ENCODE measurements around the gene TMEM247.

The TMEM247 gene

DNA sequence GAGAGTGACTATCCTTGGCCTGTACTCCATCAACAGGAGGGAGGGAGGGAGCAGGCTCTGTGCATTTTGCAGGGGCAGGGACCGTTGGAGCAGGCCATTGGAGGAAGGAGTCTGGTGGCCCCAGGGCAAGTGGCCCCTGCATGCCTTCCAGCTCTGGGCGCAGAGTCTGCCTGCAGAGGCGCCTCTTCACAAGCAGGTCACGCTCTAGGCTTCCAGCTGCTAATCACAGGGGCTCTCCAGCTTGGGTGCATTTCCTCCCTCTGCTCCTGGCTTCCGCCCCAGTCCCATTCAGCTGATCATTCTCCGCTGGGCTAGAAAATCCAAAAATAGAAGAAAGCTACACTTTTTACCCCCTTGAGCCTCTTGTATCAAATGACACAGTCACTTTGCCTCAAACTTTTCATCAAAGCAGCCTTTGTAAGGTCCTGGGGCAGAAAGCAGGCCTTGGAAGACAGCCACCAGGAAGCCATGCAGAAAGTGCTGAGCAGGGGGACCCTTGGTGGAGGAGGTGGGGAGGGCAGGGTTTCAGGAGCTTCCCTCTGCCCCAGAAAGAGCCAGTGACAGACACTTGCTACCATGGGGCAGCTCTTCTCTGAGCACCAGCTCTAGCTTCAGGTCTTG lies 11.3 kb downstream of the TMEM247 start:
- DNase-seq, result no peak

- no peak for DNase-seq
Observed at GRCh38 chr2:46492301-46492700, 12.9 kb downstream of the TMEM247 start.

- no peak for DNase-seq
Observed at GRCh38 chr2:46493241-46493970, 14.0 kb downstream of the TMEM247 start.

- DNase-seq, result no peak
Observed at GRCh38 chr2:46493971-46494250, 14.5 kb downstream of the TMEM247 start.

DNA sequence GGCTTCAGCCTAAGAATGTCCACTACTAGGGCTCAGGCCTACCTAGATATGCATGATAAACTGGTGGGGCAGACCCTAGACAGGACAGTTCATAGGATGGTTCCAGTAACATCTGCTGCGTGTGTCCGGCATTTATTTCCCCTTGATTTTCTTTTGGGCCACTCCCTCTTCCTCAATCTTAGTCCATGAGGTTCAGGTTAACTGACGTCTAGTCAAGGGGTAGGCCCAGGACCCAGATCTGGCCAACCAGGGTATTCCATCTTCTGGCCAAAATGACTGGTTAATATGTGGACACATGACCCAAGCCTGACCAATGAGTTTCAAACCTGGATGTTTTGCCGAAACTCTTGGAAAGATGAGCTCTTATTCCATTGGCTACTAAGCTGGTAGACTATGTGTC lies 15.2 kb downstream of the TMEM247 start:
- no peak for DNase-seq

DNA sequence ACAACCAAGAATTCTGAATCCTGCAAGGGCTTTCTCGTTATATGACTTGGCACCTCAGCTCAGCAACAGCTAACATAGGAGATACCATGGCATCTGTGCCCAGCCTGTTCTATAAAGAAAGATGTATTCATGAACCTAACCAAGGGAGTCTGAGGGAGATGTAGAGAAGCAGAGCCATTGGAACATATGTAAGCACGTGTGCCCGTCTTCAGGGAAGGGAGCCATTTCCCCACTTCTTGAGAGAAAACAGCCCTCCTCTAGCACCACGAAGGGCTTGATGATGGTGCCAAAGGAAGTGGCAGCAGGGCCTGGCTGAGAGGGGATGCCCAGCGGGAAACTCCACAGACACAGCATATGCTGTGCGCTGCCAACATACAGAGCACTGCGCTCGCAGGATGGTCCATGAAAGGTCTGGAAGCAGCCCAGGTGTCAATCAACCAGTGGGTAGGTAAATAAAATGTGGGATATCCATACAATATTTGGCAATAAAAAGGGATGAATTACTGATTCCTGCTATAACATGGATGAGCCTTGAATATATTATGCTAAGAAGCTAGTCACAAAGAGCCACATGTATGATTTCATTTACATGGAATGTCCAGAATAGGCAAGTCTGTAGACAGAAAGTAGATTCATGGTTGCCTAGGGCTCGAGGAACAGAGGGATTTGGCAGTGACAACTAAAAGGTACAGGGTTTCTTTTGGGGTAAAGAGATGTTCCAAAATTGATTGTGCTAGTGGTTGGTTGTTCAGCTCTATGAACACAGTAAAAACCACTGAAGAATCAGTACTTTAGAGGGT lies 16.1 kb downstream of the TMEM247 start:
- no peak for DNase-seq

GRCh38 chr2:46497766-46498165 lies 18.4 kb downstream of the TMEM247 start:
- no peak for DNase-seq

DNA sequence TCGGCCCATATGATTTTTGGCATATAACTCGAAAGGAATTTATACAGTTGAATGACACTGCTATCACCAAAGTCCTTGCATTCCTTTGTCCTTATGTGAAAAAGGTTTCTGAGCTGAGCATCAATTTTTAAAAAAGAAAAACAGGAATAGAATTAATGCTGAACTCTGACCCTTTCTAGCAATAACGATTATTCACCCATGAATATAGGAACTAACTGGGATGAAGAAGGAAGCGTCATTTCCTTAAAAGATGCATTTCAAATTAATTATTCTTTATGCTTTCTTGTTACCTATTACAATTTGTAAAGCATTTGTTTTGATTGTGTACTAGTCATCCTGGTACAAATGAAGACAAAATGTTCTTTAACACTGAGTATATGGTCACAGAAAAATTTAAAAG lies 19.3 kb downstream of the TMEM247 start:
- DNase-seq, result no peak

DNA sequence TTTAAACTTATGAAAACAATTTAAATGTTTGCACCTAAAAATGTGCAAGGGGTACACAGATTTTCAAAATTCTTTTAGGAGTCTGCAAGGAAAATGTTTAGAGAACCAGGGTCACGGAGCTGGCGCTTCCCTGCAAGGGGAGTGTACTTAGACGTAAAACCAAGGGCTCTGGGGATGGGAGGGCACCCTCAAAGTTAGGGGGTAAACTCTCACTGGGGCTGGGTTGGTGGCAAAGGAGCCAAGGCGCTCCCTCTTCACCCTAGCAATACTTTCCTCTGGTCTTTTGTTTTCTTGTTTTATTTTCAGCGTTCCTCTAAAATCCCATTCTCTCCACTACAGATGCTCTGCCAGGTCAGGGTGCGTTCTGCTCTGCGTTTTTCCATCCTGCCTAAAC lies 20.0 kb downstream of the TMEM247 start:
- DNase-seq, result no peak

GRCh38 chr2:46500801-46501200 lies 21.4 kb downstream of the TMEM247 start:
- DNase-seq, result no peak

DNA sequence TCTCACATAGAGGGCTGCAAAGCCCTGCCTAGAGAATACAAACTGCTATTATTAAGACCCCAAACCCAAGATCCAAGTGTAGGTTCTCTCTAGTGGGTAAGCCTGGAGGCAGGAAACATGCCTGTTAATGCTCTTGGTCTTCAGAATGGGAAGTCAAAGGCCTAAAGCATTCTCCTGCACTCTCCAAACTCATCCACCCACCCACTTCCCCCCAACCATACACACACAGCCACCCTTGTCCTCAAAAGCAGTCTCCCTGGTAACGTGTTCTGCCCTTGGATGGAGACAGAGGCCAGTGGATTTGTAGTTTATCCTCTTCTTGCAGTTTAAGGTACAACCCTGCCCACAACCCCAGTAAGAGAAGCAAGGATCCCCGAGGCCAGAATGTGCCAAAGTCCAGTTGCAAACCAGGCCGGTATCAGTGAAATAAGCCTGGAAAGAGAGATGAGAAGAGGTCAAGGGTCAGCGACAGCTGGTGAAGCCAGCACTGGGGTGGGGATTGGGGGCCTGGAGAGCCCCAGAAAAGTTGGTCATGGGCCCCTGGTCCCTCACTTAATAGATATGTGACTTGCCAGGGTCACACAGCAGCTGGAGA lies 23.0 kb downstream of the TMEM247 start:
- no peak for DNase-seq

DNA sequence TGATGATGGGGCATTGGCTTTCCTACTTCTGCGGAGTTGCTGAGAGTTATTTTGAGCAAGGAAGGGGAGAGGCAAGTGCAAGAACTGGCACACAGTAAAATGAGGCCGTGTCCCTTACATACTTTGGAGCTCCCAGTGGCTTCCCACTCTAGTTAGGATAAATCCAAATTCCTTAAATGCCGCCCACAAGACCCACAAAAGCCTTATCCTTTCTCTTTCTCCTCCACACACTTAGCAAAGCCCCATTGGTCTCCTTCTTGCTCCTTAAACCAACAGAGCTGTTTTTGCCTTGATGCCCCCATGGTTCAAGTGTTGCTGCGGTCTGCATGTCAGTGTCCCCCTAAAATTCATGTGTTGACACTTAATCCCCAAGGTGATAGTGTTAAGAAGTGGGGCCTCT lies 24.3 kb downstream of the TMEM247 start:
- DNase-seq, result no peak

GRCh38 chr2:46504221-46504620 lies 24.9 kb downstream of the TMEM247 start:
- DNase-seq, result no peak

DNA sequence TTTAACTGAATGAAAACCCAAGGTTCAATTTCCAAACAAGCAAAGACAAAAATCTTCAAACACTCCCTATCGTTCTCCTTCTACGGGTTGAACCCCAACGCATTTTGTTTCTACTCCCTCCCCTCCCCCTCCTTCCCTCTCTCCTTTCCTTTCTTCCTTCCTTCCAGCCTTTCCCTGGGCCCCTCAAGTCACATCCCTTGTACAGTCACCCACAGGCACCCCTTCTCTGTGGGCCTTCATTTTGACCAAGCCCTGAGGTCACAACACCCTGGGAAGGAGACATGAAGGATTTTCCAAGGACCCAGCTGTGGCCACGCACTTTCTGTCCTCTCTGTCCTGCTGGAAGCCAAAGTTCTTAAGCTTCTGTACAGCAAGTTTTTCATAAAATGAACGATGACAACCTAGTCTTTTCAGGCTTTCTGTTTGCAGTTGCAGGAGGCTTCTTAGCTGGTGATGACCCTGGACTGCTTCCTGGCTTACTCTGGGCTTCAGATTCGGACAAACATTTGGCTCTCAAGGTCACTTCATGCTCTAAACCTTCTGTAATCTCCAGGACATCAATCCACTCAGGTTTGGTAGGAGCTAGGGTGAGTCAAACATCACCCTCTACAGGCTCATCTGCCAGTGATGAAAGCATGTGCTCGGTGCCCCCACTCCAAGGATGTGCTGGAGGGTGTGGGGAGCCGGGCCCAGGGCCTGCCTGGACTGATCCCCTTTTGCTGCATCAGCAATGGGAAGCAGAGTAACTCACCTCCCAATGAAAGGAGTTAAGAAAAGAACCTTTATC lies 25.5 kb downstream of the TMEM247 start:
- DNase-seq, result no peak

- DNase-seq, result no peak
Observed at GRCh38 chr2:46505472-46505783, 26.1 kb downstream of the TMEM247 start.

GRCh38 chr2:46506131-46506706 lies 26.9 kb downstream of the TMEM247 start:
- no peak for DNase-seq

DNA sequence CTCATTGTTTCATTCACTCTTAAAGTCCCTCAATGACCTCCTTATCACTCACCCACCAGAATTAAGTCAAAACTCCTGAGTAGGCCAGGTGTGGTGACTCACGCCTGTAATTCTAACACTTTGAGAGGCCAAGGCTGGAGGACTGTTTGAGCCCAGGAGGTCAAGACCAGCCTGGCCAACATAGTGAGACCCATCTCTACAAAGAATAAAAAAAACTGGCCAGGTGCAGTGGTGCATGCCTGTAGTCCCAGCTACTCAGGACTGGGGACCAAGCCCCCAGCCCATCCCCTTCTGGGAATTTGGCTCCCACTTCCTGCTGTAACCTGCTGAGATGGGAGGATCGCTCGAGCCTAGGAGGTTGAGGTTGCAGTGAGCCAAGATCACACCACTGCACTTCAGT lies 28.9 kb downstream of the TMEM247 start:
- no peak for DNase-seq

DNA sequence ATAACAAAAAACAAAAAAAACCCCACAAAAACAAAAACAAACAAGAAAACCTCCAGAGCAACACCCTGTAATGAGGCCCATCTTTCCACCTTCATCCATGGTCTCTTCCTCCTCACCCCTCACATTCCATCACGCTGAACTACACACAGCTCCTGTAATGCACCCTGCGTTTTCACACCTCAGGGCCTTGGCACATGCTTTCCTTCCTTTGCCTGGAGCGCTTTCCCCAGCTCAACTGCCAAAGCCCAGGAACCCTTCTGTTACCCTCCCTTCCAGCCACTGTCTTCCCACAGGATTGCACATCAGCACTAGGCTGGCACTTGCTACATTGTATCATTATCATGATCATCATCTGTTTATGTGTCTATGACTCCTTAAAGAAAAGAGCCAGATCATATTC lies 29.4 kb downstream of the TMEM247 start:
- no peak for DNase-seq

DNA sequence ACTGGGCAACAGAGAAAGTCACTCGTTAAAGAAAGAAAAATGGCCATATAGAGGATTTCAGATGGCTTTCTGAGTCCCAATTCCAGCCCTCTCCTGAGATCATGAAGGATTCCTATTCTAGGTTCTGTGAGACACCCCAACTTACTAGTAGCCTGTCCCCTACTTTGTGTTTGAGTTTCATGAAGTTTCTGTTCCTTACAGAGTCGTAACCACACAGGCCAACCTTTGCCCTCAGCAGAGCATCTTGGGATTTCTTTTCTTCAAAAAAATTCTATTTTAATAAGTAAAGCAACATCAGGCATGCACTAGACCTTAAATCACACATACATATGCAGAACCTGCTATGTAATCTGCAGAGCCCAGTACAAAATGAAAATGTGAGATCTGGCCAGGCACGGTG lies 30.4 kb downstream of the TMEM247 start:
- DNase-seq, result no peak

- DNase-seq, result no peak
Observed at GRCh38 chr2:46510598-46511177, 31.3 kb downstream of the TMEM247 start.

GRCh38 chr2:46512185-46512584 lies 32.8 kb downstream of the TMEM247 start:
- no peak for DNase-seq

- DNase-seq, result no peak
Observed at GRCh38 chr2:46514738-46515137, 35.4 kb downstream of the TMEM247 start.

DNA sequence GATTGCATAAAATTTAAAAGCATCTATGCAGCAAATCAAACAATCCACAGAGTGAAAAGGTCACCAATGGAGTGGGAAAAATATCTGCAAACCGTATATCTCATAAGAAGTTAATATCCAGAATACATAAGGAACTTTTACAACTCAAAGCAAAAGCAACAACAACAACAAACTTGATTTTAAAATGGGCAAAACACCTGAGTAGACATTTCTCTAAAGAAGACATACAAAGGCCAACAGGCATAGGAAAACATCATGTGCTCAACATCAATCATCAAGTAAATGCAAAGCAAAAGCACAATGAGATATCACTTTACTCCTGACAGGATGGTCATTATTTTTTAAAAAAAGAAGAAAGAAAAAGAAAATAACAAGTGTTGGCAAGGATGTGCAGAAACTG lies 38.1 kb downstream of the TMEM247 start:
- DNase-seq, result no peak

All from NCI-H2081 (cell line).